Cerebellar cortex (tissue), 1 donor: ENCODE data around the gene TDRKH.

Source experiments
- DNase-seq: peaks from one replicate; pipeline ENCODE4 v3.0.0-alpha.2; 2015; ENCODE audit warnings: low spot score

The TDRKH gene

GRCh38 chr1:151790071-151790939, at the start of gene TDRKH:
Gene TDRKH (minus strand): TSS chr1:151790500. CDS start chr1:151783022, 7,478 bp downstream.
- DNase-seq: peak; percentile 99

- DNase-seq: peak; percentile 61
Measured at GRCh38 chr1:151839457-151840403, 49.4 kb upstream of the TDRKH start, which contains the start of gene C2CD4D. Gene C2CD4D (minus strand): TSS chr1:151839820. CDS start chr1:151838989, 831 bp downstream.

GRCh38 chr1:151839082-151839412, 48.7 kb upstream of the TDRKH start:
- no peak for DNase-seq

- DNase-seq: no peak
Measured at GRCh38 chr1:151838222-151839081, 48.2 kb upstream of the TDRKH start.

- DNase-seq: no peak
Measured at GRCh38 chr1:151837884-151838221, 47.6 kb upstream of the TDRKH start.

- no peak for DNase-seq
Measured at GRCh38 chr1:151837197-151837596, 46.9 kb upstream of the TDRKH start.

- DNase-seq: no peak
Measured at GRCh38 chr1:151835596-151835995, 45.3 kb upstream of the TDRKH start.

DNA sequence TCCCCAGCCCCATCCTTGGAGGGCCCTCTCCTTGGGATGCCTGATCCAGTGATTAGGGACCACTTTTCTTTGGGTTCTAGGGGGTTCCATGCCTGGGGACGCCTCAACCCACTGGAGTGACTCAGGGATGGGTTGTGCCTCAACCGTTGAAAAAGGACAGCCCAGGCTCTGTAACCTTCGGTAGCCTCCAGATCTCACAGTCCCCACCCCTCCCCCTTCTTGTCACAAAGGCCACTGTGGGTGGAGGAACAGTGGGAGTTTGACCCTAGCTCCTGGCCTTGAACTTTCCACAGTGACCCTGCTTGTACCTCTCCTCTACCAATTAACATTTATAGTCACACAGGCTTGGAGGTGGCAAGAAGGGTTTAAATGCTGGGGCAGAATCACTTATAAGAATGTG, 43.9 kb upstream of the TDRKH start:
- no peak for DNase-seq

- DNase-seq: no peak
Measured at GRCh38 chr1:151833172-151833900, 43.0 kb upstream of the TDRKH start.

GRCh38 chr1:151832318-151832980, 42.1 kb upstream of the TDRKH start:
- peak; percentile 86 for DNase-seq

GRCh38 chr1:151831605-151832004, 41.3 kb upstream of the TDRKH start, which contains the start of gene RORC:
Gene RORC (minus strand): TSS chr1:151831802. CDS start chr1:151831764, 38 bp downstream.
- peak; percentile 78 for DNase-seq

DNA sequence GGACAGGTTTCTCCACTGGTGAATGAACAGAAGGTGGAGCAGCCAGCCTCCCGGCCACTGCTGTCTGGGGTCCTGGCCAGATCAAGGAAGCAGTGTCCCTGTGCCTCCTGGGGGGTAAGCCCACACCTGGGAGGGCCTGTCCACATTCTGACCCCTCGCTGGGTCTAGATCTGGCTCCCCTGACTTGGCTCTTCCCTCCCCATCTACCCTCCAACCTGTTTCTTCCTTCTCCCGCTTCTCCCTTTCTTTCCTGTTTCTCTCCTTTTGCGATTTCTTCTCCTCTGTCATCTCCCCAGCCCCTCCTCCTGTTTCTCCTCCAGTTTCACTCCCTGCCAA, 40.9 kb upstream of the TDRKH start:
- no peak for DNase-seq

DNA sequence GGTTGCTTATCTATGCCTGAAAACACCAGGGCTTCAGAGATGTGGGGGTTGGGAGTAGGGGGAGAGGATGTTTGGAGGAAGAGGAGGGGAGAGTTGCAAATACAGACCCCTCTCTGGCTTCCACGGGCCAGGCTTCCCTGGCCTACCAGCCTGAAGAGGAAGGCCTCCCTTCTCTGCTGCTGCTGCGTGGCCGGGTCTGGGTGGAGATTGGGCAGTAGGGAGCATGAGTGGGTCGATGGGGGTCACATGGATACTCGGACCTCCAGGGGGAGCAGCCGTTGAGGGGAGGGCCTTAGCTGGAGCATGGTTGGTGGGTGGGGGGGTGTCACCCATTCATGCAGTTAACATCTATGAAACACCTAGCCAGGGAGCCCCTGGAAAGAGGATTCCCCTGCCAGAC, 39.8 kb upstream of the TDRKH start:
- DNase-seq: no peak

- no peak for DNase-seq
Measured at GRCh38 chr1:151829352-151830046, 39.2 kb upstream of the TDRKH start.

GRCh38 chr1:151828921-151829320, 38.6 kb upstream of the TDRKH start:
- DNase-seq: no peak

- DNase-seq: no peak
Measured at GRCh38 chr1:151827853-151828252, 37.6 kb upstream of the TDRKH start.

GRCh38 chr1:151825751-151826660, 35.7 kb upstream of the TDRKH start:
- DNase-seq: no peak

- peak; percentile 65 for DNase-seq
Measured at GRCh38 chr1:151825204-151825603, 34.9 kb upstream of the TDRKH start.

DNA sequence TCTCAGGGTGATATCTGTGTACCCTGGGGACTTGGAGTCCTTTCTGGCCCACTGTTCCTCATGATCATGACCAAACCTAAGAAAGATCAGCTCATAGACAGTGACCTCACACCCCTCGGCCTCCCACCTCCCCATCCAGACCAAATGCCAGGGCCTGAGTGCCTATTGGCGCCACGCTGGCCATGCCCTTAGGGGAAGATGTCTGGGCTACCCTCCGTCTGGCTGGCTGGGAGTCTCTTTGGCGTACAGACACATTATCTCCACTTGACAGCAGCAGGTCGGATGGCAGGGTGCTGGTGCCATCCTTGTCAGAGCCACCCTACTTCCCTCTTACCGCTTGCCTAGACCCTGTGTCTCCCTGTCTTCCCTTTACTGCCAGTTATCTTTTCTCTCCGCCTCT, 32.9 kb upstream of the TDRKH start:
- no peak for DNase-seq
